Endothelial cell of umbilical vein (primary cell): ENCODE results near the gene PRPF40B. TPM values are rescaled to one million over a fixed set of nuclear protein-coding genes. Genes with fewer than 3 reads are reported as not detected.

Experiments used
- BruUV-seq: library from RNA; stranded (reverse); fragments of 400-500 nt; replicated peaks from 2 replicates; lab custom pipeline; 2021; lab: Mats Ljungman, UMichigan
- CTCF ChIA-PET: fragments of 300-600, 350-600 bp; sonication (Branson Sonifier 250); formaldehyde crosslinking; loops from one replicate; lab custom pipeline; 2021; ENCODE audit warnings: antibody characterized with exemption, inconsistent platforms; lab: Charles Lee
- POLR2A ChIA-PET: fragments of 300-600, 350-600 bp; sonication (Branson Sonifier 250); formaldehyde crosslinking; loops from one replicate; lab custom pipeline; 2021; ENCODE audit warnings: antibody characterized with exemption, inconsistent platforms; lab: Charles Lee
- DNase-seq: peaks from one replicate; pipeline ENCODE4 v3.0.0-alpha.2; 2011; ENCODE audit warnings: low read depth, low spot score
- FAIRE-seq: peaks from 2 replicates; lab custom pipeline; 2011; peaks lifted over from hg19 to GRCh38; lab: Jason Lieb, UNC
- H2AFZ ChIP-seq: 2 replicates; pipeline ENCODE4 v1.6.0; 2012; ENCODE audit warnings: low read depth, low read length, control low read depth, inconsistent platforms
- H3K27ac ChIP-seq: 2 replicates; pipeline ENCODE4 v1.5.1; 2011; ENCODE audit warnings: low read depth, mild to moderate bottlenecking, control low read depth, low read length, moderate library complexity; ENCODE audit not compliant: insufficient read depth
- H3K27me3 ChIP-seq, 2 experiments: 2 replicates each; pipeline versions ENCODE4 v1.6.0 to v1.6.1; 2011; ENCODE audit warnings: low read length in 2 of 2, mixed read lengths in 1 of 2; ENCODE audit not compliant: control insufficient read depth in 2 of 2, insufficient read depth in 2 of 2
- H3K36me3 ChIP-seq, 2 experiments: 2 replicates in 1 of 2; 3 replicates in 1 of 2; pipeline ENCODE4 v1.5.1; 2011; ENCODE audit warnings: low read length in 2 of 2, mild to moderate bottlenecking in 1 of 2, moderate library complexity in 1 of 2; ENCODE audit not compliant: control insufficient read depth in 2 of 2, insufficient read depth in 2 of 2; ENCODE audit errors: extremely low read depth in 1 of 2
- H3K4me1 ChIP-seq: 3 replicates; pipeline ENCODE4 v1.5.1; 2011; ENCODE audit warnings: mild to moderate bottlenecking, low read length; ENCODE audit not compliant: control insufficient read depth, insufficient read depth; ENCODE audit errors: extremely low read depth
- H3K4me2 ChIP-seq: 2 replicates; pipeline ENCODE4 v1.6.1; 2011; ENCODE audit warnings: low read length, control low read depth, mixed read lengths; ENCODE audit not compliant: insufficient read depth
- H3K4me3 ChIP-seq, 3 experiments: fragments of 200-600 bp in 1 of 3; sonication (generic), shearing (Covaris generic) in 1 of 3; replicated peaks in 1 of 3; 2 replicates each; pipeline ENCODE4 v1.5.1; 2011 to 2016; ENCODE audit warnings: control low read depth in 3 of 3, low read length in 3 of 3, mild to moderate bottlenecking in 2 of 3, inconsistent platforms in 1 of 3, low read depth in 1 of 3, moderate library complexity in 1 of 3; ENCODE audit not compliant: insufficient read depth in 1 of 3
- H3K79me2 ChIP-seq: 2 replicates; pipeline ENCODE4 v1.6.0; 2012; ENCODE audit warnings: low read length, inconsistent platforms; ENCODE audit not compliant: control insufficient read depth, insufficient read depth
- H3K9ac ChIP-seq: replicated peaks from 2 replicates; pipeline ENCODE3; 2011; ENCODE audit warnings: low read length, control low read depth; ENCODE audit not compliant: insufficient read depth; ENCODE audit errors: extremely low read depth
- H3K9me1 ChIP-seq: replicated peaks from 3 replicates; pipeline ENCODE4 v1.6.0; 2011; ENCODE audit warnings: mild to moderate bottlenecking, low read length; ENCODE audit not compliant: control insufficient read depth, insufficient read depth; ENCODE audit errors: extremely low read depth
- H3K9me3 ChIP-seq: replicated peaks from 2 replicates; pipeline ENCODE4 v1.5.1; 2012; ENCODE audit warnings: low read length, inconsistent platforms; ENCODE audit not compliant: control insufficient read depth, insufficient read depth
- H4K20me1 ChIP-seq: replicated peaks from 2 replicates; pipeline ENCODE3; 2011; ENCODE audit warnings: mild to moderate bottlenecking, low read length; ENCODE audit not compliant: control insufficient read depth, insufficient read depth; ENCODE audit errors: extremely low read depth
- CTCF ChIP-seq, 2 donors: IDR thresholded peaks; 1 replicate in 1 of 2; 2 replicates in 1 of 2; pipeline ENCODE4 v1.5.1; 2011; ENCODE audit warnings: low read length in 2 of 2, mild to moderate bottlenecking in 2 of 2, moderate library complexity in 2 of 2, control low read depth in 1 of 2, inconsistent platforms in 1 of 2, low read depth in 1 of 2; ENCODE audit not compliant: insufficient read depth in 1 of 2; ENCODE audit errors: extremely low read depth in 1 of 2
- dilution Hi-C: fragments of 300-500 bp; cut with MboI; formaldehyde crosslinking; loops from one replicate; pipeline ENCODE4 v1.15.0; 2019; ENCODE audit warnings: low sequenced_read_pairs; ENCODE audit not compliant: extremely low pct_ligation_motif_present
- intact Hi-C: fragments of 100-400 bp; cut with micrococcal nuclease; formaldehyde crosslinking; loops from one replicate; pipeline ENCODE4 v1.10.0; 2022
- polyA plus RNA-seq, 4 experiments: library from polyadenylated mRNA; depleted of rRNA in 3 of 4; stranded (reverse) in 3 of 4; unstranded in 1 of 4; fragments of >200 nt; gene quantifications; 2 replicates each; pipeline versions ENCODE4 v1.2.1 to v1.2.3, GENCODE V29; 2011 to 2012; ENCODE audit warnings: missing spikeins in 1 of 4
- total RNA-seq: library from RNA; stranded (reverse); gene quantifications from 2 replicates; pipeline ENCODE4 v1.2.3, GENCODE V29; 2021

The PRPF40B gene
- total and polyA plus RNA-seq, 2 donors (not counting 3 experiments of a cell fraction or from before 2014, with no cell fraction given), result 5.4 to 9.9 TPM

GRCh38 chr12:49616533-49617219 lies 6.7 kb upstream of the PRPF40B start:
- no peak for DNase-seq
- no peak for FAIRE-seq
- POLR2A ChIA-PET, result no interaction called here

More at GRCh38 chr12:49616533-49617219, 6.7 kb upstream of the PRPF40B start:
- peaks cover 6 to 21% of the 10 kb centered on the region in 2 experiments for H3K27me3 ChIP-seq
- TF ChIP-seq CTCF (IDR thresholded peaks at IDR 0.05; ENCODE audit: extremely low read depth in 1 of 2, insufficient read depth in 1 of 2, low read depth in 1 of 2, low read length in 2 of 2), result no peak
- H3K9me3 ChIP-seq, result no peaks in the 10 kb centered on the region
- no peak overlapping the region for H3K27ac ChIP-seq
- H3K79me2 ChIP-seq, result no peaks in the 10 kb centered on the region
- CTCF ChIA-PET, result no interaction called here
- no peaks in the 10 kb centered on the region for H3K9me1 ChIP-seq
- H3K4me2 ChIP-seq, result no peak overlapping the region
- H3K4me3 ChIP-seq, result no peak overlapping the region
- H3K36me3 ChIP-seq, result no peaks in the 10 kb centered on the region
- no peak overlapping the region for H2AFZ ChIP-seq
- intact Hi-C loops (no loop called here), dilution Hi-C loops (no loop called here)
- H4K20me1 ChIP-seq, result no peaks in the 10 kb centered on the region
- peaks cover 2% of the 10 kb centered on the region for H3K4me1 ChIP-seq
- no peak overlapping the region for H3K9ac ChIP-seq
- BruUV-seq, result no TSS peak
